ENCODE data around the gene GLI2.

The GLI2 gene

DNA sequence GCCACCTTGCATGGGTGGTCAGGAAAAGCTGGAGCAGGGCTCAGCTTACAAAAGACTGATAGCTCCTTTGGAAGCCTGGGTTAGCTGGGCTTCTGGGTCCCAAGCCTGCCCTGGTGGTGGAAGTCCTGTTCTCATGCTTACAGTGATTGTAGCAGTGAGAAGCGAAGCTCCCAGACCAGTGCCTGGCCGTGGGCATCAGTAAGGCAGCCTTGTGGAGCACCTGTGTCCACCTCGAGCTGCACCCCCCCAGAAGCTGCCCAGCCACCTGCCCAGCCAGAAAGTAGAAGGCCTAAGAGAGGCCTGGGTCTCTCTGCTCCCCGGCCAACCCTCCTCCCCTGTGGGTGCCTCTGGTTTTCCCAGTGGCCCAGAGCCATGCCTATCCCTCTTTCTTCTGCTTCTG, 10.5 kb downstream of the GLI2 start:
- TF ChIP-seq CTCF (IDR thresholded peaks at IDR 0.05; ENCODE audit: low read depth, low read length): no peak
- no peak for DNase-seq
- no peaks in the 10 kb centered on the region for H3K9me3 ChIP-seq
- peaks cover 7% of the 10 kb centered on the region for H3K4me1 ChIP-seq
- H3K4me3 ChIP-seq (ENCODE audit: low read depth, low read length): no peak overlapping the region
- no peaks in the 10 kb centered on the region for H3K27me3 ChIP-seq
- H3K36me3 ChIP-seq: no peaks in the 10 kb centered on the region

- H3K36me3 ChIP-seq: no peaks in the 10 kb centered on the region
- no peak for TF ChIP-seq CTCF (IDR thresholded peaks at IDR 0.05; ENCODE audit: low read depth, low read length)
- H3K9me3 ChIP-seq: no peaks in the 10 kb centered on the region
- no peak overlapping the region for H3K4me3 ChIP-seq (ENCODE audit: low read depth, low read length)
- no peak for DNase-seq
- peaks cover 5% of the 10 kb centered on the region for H3K4me1 ChIP-seq
- no peaks in the 10 kb centered on the region for H3K27me3 ChIP-seq
Measured at GRCh38 chr2:120747281-120747680, 11.6 kb downstream of the GLI2 start.

DNA sequence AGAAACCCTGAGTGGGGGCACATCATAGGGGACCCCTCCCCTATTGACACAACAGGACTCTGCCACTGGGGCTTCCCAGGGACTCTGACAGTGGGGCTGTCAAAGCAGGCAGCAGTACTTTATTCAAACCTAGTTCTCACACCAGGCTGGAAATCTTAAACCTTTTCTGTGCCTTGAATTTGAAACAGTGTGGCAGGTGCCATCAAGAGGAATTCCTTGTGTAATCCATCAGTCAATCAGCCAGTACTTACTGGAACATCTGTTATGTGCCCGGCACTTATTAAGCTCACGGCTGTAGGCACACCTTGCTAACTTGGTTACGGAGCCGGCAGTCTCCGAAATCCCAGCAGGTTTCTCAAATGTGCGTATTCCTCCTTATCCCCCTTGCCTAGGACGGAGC, 12.0 kb downstream of the GLI2 start:
- Histone ChIP-seq H3K36me3 (no peaks in the 10 kb centered on the region), H3K4me1 (peaks cover 5% of the 10 kb centered on the region), H3K4me3 (ENCODE audit: low read depth, low read length) (no peak overlapping the region), H3K9me3 (no peaks in the 10 kb centered on the region), H3K27me3 (no peaks in the 10 kb centered on the region)
- no peak for TF ChIP-seq CTCF (IDR thresholded peaks at IDR 0.05; ENCODE audit: low read depth, low read length)
- no peak for DNase-seq

DNA sequence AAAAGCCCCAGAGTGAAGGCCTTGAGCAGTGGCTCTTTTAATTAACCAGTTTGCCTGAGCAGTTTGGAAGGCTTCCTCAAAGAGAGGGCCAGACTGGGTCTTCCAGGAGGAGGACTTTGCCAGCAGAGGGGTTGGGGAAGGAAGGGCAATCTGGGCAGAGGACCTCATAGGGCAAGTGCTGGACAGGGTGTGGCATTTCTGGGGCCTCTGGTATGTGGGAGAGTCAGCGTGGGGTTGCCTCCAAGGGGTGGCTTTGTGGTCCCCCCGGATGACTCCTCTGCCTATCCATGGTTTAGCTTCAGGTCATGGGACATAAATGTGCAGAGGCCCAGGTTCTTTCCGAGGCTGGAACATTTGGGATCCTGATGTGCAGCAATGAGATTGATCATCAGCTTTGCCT, 12.6 kb downstream of the GLI2 start:
- Histone ChIP-seq H3K27me3 (no peaks in the 10 kb centered on the region), H3K4me3 (ENCODE audit: low read depth, low read length) (no peak overlapping the region), H3K4me1 (peaks cover 5% of the 10 kb centered on the region), H3K36me3 (no peaks in the 10 kb centered on the region), H3K9me3 (no peaks in the 10 kb centered on the region)
- TF ChIP-seq CTCF (IDR thresholded peaks at IDR 0.05; ENCODE audit: low read depth, low read length): no peak
- DNase-seq: no peak

DNA sequence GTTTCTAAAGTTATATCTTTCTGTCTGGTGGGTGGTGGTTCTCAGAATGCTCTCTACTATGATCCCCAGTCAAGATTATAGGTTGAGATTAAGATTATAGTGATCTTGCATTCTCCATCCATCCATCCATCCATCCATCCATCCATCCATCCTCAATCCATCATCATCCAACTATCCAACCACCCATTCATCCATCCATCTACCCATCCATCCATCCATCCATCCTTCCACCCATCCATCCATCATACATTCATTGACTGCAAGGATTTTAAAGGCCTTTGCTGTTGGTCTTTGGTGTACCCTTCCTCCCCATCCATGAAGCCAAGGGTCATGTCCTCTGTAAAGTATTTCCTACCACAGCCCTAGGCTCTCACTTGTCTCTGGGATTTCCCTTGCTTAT, 13.1 kb downstream of the GLI2 start:
- no peak for DNase-seq
- H3K27me3 ChIP-seq: no peaks in the 10 kb centered on the region
- no peaks in the 10 kb centered on the region for H3K36me3 ChIP-seq
- H3K4me3 ChIP-seq (ENCODE audit: low read depth, low read length): no peak overlapping the region
- TF ChIP-seq CTCF (IDR thresholded peaks at IDR 0.05; ENCODE audit: low read depth, low read length): no peak
- H3K4me1 ChIP-seq: peaks cover 5% of the 10 kb centered on the region
- H3K9me3 ChIP-seq: no peaks in the 10 kb centered on the region

DNA sequence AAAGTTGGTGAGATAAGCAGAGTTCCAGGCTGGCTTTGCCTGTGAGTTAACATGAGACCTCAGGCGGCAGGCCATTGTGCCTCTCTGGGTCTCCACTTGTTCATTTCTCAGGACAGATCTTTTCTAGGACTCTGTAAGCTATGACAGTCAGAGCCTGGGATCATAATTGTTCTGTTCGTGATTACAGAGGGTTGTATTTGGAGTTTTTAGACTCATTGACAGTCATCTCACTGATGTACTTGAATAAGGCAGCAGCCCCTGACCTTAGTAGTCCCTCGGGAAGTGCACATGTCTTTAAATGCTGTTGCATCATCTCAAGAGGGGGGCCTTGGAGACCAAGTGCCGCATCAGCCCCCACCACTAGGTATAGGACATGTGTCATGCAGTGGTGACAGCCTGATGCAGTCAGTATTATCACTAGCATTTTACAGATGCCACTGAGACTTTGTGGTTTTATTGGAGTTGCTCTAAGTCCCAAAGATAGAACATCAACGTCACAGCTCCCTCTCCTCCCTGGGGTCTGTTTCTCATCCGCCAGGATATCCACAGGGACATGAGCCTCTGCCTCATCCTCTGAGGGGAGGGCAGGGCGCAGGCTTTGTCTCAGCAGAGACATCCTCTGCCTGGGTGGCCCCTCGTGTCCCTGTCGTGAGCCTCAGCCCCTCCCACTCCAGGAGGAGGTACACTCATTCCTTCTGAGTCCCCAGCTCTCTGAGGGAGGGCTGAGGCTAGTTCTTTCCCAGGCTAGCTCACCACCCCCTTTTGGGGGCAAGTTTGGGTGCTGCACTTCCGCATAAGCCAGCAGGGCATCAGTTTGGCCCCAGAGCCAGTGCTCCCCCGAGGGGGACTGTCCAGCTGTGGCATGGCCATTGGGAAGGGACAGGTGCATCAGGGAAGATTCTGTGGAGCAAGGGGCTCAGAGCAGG, 14.1 kb downstream of the GLI2 start:
- Histone ChIP-seq H3K36me3 (no peaks in the 10 kb centered on the region), H3K27me3 (no peaks in the 10 kb centered on the region), H3K4me3 (ENCODE audit: low read depth, low read length) (no peak overlapping the region), H3K9me3 (no peaks in the 10 kb centered on the region), H3K4me1 (peaks cover 5% of the 10 kb centered on the region)
- DNase-seq: no peak
- no peak for TF ChIP-seq CTCF (IDR thresholded peaks at IDR 0.05; ENCODE audit: low read depth, low read length)

All from BE2C (cell line).